ENCODE data around the gene SMAD6. TPM values are rescaled to one million over a fixed set of nuclear protein-coding genes. Genes with fewer than 3 reads are reported as not detected.
A peak's percentile ranks its signal among the peaks of the same experiment; 100 is the strongest.

Gene SMAD6
- total and polyA plus RNA-seq, 2 donors (not counting 1 experiment from before 2014, with no cell fraction given) = 0.03 to 0.37 TPM

DNA sequence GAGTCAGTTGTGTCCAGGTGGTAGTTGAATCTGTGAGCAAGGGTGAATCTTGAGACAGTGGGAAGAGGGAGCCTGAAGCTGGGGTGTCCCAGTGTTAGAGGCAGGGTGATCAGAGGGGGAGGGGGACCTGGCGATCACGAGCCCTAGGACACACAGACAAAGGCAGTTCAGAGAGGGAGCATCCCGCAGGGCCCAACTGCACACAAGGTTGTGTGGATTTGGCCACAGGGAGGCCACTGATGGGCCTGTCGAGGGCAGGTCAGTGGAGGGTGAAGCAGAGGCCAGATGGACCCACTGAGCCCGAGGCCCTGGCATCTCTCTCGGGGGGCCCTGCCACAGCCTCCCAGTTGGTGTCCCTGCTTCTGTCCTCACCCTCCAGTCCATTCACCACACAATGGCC, 48.6 kb upstream of the SMAD6 start:
- H3K4me3 Mint-ChIP-seq = peak overlapping the region; percentile 0
- no peak for DNase-seq
- H3K79me2 ChIP-seq (ENCODE audit: control insufficient read depth, insufficient read depth, low read length) = no peaks in the 10 kb centered on the region
- H3K36me3 ChIP-seq (replicated peaks in 1 of 2; ENCODE audit: control extremely low read depth in 1 of 2, control insufficient read depth in 1 of 2, extremely low read depth in 1 of 2, insufficient read depth in 2 of 2, low read length in 1 of 2) = no peaks in the 10 kb centered on the region
- intact Hi-C loops (cut with micrococcal nuclease) = no loop called here
- no peak overlapping the region for H2AFZ ChIP-seq (ENCODE audit: insufficient read depth, low read depth, low read length, poor library complexity, severe bottlenecking)
- no peak for ATAC-seq (ENCODE audit: low read depth)
- no peaks in the 10 kb centered on the region for H3K9me3 ChIP-seq (ENCODE audit: control extremely low read depth in 1 of 3, control insufficient read depth in 2 of 3, insufficient read depth in 1 of 3, low read length in 2 of 3)
- H3K9ac ChIP-seq (ENCODE audit: low read length) = no peak overlapping the region
- H3K9me3 Mint-ChIP-seq (ENCODE audit: insufficient read depth) = no peaks in the 10 kb centered on the region
- H3K27me3 Mint-ChIP-seq = peaks cover 33% of the 10 kb centered on the region
- TF ChIP-seq, protein P1, sequence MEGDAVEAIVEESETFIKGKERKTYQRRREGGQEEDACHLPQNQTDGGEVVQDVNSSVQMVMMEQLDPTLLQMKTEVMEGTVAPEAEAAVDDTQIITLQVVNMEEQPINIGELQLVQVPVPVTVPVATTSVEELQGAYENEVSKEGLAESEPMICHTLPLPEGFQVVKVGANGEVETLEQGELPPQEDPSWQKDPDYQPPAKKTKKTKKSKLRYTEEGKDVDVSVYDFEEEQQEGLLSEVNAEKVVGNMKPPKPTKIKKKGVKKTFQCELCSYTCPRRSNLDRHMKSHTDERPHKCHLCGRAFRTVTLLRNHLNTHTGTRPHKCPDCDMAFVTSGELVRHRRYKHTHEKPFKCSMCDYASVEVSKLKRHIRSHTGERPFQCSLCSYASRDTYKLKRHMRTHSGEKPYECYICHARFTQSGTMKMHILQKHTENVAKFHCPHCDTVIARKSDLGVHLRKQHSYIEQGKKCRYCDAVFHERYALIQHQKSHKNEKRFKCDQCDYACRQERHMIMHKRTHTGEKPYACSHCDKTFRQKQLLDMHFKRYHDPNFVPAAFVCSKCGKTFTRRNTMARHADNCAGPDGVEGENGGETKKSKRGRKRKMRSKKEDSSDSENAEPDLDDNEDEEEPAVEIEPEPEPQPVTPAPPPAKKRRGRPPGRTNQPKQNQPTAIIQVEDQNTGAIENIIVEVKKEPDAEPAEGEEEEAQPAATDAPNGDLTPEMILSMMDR (IDR thresholded peaks at IDR 0.05) = no peak
- no peak for TF ChIP-seq EZH2 (IDR thresholded peaks at IDR 0.05; ENCODE audit: borderline replicate concordance, insufficient read depth, low read depth, low read length, poor library complexity, severe bottlenecking)
- WGBS (ENCODE audit: insufficient coverage) = 93% methylated on average over 6 of the region's 6 CpGs
- peaks cover 0 to 7% (median 2%) of the 10 kb centered on the region in 4 experiments for H3K27me3 ChIP-seq (replicated peaks in 1 of 4; ENCODE audit: control extremely low read depth in 1 of 4, control insufficient read depth in 3 of 4, insufficient read depth in 4 of 4, low read length in 3 of 4)
- CTCF ChIA-PET = no interaction called here
- no peaks in the 10 kb centered on the region for H4K20me1 ChIP-seq (ENCODE audit: control insufficient read depth, insufficient read depth, low read length, poor library complexity, severe bottlenecking)
- no peak overlapping the region for H3K4me3 ChIP-seq (ENCODE audit: control extremely low read depth in 1 of 5, extremely low read depth in 1 of 5, insufficient read depth in 1 of 5, low read depth in 2 of 5, low read length in 4 of 5)
- peaks cover 11% of the 10 kb centered on the region for H3K4me1 Mint-ChIP-seq
- POLR2A ChIA-PET = no interaction called here
- H3K4me1 ChIP-seq (ENCODE audit: control insufficient read depth in 2 of 2, insufficient read depth in 2 of 2, low read length in 2 of 2) = peaks cover 0 to 6% of the 10 kb centered on the region in 2 donors
- H3K4me2 ChIP-seq (replicated peaks; ENCODE audit: low read depth, low read length, poor library complexity, severe bottlenecking) = no peak overlapping the region
- no peak overlapping the region for H3K27ac ChIP-seq (ENCODE audit: low read length in 2 of 2)
- no peak overlapping the region for H3K27ac Mint-ChIP-seq

- POLR2A ChIA-PET = no interaction called here
- peaks cover 11% of the 10 kb centered on the region for H3K4me1 Mint-ChIP-seq
- H3K4me1 ChIP-seq (ENCODE audit: control insufficient read depth in 2 of 2, insufficient read depth in 2 of 2, low read length in 2 of 2) = peaks cover 0 to 6% of the 10 kb centered on the region in 2 donors
- peaks cover 0 to 7% (median 2%) of the 10 kb centered on the region in 4 experiments for H3K27me3 ChIP-seq (replicated peaks in 1 of 4; ENCODE audit: control extremely low read depth in 1 of 4, control insufficient read depth in 3 of 4, insufficient read depth in 4 of 4, low read length in 3 of 4)
- no peaks in the 10 kb centered on the region for H3K9me3 Mint-ChIP-seq (ENCODE audit: insufficient read depth)
- H3K27ac Mint-ChIP-seq = no peak overlapping the region
- peaks cover 37% of the 10 kb centered on the region for H3K27me3 Mint-ChIP-seq
- no peaks in the 10 kb centered on the region for H3K36me3 ChIP-seq (replicated peaks in 1 of 2; ENCODE audit: control extremely low read depth in 1 of 2, control insufficient read depth in 1 of 2, extremely low read depth in 1 of 2, insufficient read depth in 2 of 2, low read length in 1 of 2)
- peak overlapping the region; percentile 50 for H3K4me3 Mint-ChIP-seq
- H3K9me3 ChIP-seq (ENCODE audit: control extremely low read depth in 1 of 3, control insufficient read depth in 2 of 3, insufficient read depth in 1 of 3, low read length in 2 of 3) = no peaks in the 10 kb centered on the region
- no peak overlapping the region for H3K27ac ChIP-seq (ENCODE audit: low read length in 2 of 2)
- TF ChIP-seq, protein P1 (IDR thresholded peaks at IDR 0.05) = no peak
- no peak for TF ChIP-seq EZH2 (IDR thresholded peaks at IDR 0.05; ENCODE audit: borderline replicate concordance, insufficient read depth, low read depth, low read length, poor library complexity, severe bottlenecking)
- WGBS (ENCODE audit: insufficient coverage) = 89% methylated on average over 13 of the region's 13 CpGs
- no peak overlapping the region for H3K4me3 ChIP-seq (ENCODE audit: control extremely low read depth in 1 of 5, extremely low read depth in 1 of 5, insufficient read depth in 1 of 5, low read depth in 2 of 5, low read length in 4 of 5)
- H3K79me2 ChIP-seq (ENCODE audit: control insufficient read depth, insufficient read depth, low read length) = no peaks in the 10 kb centered on the region
- CTCF ChIA-PET = no interaction called here
- intact Hi-C loops (cut with micrococcal nuclease) = no loop called here
- H4K20me1 ChIP-seq (ENCODE audit: control insufficient read depth, insufficient read depth, low read length, poor library complexity, severe bottlenecking) = no peaks in the 10 kb centered on the region
- ATAC-seq (ENCODE audit: low read depth) (no peak), DNase-seq (no peak)
- H3K4me2 ChIP-seq (replicated peaks; ENCODE audit: low read depth, low read length, poor library complexity, severe bottlenecking) = peak overlapping the region; percentile 5
- H2AFZ ChIP-seq (ENCODE audit: insufficient read depth, low read depth, low read length, poor library complexity, severe bottlenecking) = no peak overlapping the region
- H3K9ac ChIP-seq (ENCODE audit: low read length) = no peak overlapping the region
Measured at GRCh38 chr15:66653852-66654251, 48.2 kb upstream of the SMAD6 start.
